WI38 (cell line): ENCODE results near the gene DGCR2.

Source experiments
- H3K4me3 ChIP-seq: 2 replicates; pipeline ENCODE4 v1.5.1; 2011; ENCODE audit warnings: low read depth, mild to moderate bottlenecking, control low read depth, low read length
- CTCF ChIP-seq: IDR thresholded peaks from 2 replicates; pipeline ENCODE4 v1.5.1; 2012; ENCODE audit warnings: low read depth, mild to moderate bottlenecking, control low read depth, low read length

DGCR2 gene

GRCh38 chr22:19066531-19067271 lies 55.5 kb downstream of the DGCR2 start:
- H3K4me3 ChIP-seq: no peak overlapping the region
- TF ChIP-seq CTCF: no peak

GRCh38 chr22:19065929-19066328 lies 56.3 kb downstream of the DGCR2 start:
- H3K4me3 ChIP-seq: no peak overlapping the region
- no peak for TF ChIP-seq CTCF

- H3K4me3 ChIP-seq: no peak overlapping the region
- no peak for TF ChIP-seq CTCF
These were observed 56.8 kb downstream of the DGCR2 start for GRCh38 chr22:19065298-19065859.

GRCh38 chr22:19064354-19065054 lies 57.7 kb downstream of the DGCR2 start:
- no peak overlapping the region for H3K4me3 ChIP-seq
- no peak for TF ChIP-seq CTCF

- no peak for TF ChIP-seq CTCF
- H3K4me3 ChIP-seq: no peak overlapping the region
These were observed 58.4 kb downstream of the DGCR2 start for GRCh38 chr22:19063581-19064353.

GRCh38 chr22:19062943-19063308 lies 59.3 kb downstream of the DGCR2 start:
- H3K4me3 ChIP-seq: no peak overlapping the region
- TF ChIP-seq CTCF: no peak
